ENCODE measurements around the gene RPL13.
A peak's percentile ranks its signal among the peaks of the same experiment; 100 is the strongest.

RPL13 gene

DNA sequence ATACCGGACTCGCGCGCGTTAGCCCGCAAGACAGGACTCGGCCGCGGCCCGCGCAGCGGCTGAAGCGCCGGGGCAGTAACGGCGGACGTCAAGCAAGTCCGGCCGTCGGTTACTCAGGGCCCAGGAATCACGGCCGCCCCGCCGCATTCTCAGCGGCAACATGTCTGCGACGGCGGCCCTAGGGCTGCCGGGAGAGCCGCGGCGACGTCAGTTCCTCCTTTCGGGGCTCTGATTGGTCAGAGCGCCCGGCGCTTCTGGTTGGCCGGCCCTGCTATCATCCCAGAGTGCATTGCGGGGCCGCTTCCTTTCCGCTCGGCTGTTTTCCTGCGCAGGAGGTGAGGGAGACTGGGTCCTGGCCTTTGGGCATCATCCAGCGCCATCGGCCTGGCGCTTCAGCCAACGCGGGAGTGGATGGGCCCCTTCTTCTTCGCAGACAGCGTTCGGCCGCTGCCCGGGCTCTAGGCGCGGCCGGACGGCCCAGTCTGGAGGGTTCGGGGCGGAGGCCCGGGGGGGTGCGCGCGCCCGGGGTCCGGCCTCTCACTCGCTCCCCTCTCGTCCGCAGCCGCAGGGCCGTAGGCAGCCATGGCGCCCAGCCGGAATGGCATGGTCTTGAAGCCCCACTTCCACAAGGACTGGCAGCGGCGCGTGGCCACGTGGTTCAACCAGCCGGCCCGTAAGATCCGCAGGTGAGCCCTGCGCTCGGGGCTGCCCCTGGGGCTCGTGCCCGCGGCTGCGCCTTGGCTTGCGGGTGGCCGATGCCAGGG is at the start of gene RPL13:
Gene RPL13, plus strand, starts transcription at position 305 of the 764 bp plus-strand sequence. Its CDS starts 278 bp downstream, at position 583.
- peak; percentile 71 for DNase-seq

DNA sequence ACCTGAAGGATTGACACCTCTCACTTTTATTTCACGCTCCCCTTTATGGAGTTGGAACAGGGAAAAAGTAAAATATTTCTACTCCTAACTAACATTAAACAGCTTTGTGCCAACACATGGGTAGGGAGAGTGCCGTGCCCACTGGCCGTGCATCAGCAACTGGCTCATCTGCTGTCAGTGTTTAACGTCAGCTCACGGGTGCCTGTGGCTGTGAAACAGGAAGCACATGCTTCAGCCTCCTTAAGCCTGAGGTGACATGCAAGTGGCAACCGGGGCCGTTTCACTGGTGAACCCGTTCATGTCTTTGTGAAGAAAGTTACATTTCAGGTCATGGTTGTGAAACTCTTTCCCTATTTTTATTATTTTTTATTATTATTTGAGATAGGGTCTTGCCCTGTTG is 49.1 kb upstream of the RPL13 start:
- no peak for DNase-seq

DNA sequence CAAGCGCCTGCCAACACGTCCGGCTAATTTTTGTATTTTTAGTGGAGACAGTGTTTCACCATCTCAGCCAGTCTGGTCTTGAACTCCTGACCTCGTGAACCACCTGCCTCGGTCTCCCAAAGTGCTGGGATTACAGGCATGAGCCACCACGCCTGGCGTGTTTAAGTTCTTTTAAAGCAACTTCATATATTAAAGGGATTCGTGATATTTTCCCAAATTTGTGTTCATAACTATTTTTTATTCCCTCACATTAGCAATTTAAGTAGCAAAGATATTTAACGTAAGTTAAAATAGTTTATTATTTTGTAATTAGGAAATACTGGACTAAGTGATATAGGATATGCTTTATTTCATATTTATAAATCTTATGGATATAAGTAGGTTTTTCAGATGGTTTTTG is 48.0 kb upstream of the RPL13 start:
- DNase-seq: no peak

DNA sequence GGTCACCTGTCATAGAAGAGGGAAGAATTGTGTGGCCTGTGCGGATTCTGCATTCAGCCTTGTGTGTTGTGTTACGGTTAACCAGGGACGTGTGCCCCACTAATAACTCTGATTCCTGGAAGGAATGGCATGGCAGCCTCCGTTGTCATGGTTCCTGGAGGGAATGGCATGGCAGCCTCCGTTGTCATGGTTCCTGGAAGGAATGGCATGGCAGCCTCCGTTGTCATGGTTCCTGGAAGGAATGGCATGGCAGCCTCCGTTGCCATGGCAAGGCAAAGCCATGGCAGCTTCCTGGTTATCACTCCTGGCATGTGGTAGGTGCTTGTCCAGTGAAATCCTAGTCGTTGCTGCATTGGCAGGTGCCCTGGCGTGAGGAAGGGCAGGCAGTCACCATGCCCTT is 43.4 kb upstream of the RPL13 start:
- no peak for DNase-seq

DNA sequence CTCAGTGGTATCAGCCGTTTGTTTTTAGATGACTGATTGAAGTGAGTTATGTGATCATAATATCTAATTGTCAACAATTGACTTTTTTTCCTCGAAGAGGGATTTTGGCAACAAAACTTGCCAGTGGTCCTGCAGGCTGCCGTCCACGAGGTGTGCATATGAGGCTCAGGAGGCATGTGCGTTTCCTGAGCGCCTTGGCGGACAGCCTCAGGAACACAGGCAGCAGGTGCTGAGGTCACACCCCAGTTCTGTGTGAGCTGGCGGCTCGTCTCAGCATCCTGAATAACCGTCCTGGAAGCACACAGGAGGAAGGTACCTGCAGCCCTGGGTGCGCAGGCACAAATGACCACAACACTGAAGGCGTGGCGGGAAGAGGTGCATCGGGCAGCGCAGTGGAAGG is 40.6 kb upstream of the RPL13 start:
- DNase-seq: no peak

DNA sequence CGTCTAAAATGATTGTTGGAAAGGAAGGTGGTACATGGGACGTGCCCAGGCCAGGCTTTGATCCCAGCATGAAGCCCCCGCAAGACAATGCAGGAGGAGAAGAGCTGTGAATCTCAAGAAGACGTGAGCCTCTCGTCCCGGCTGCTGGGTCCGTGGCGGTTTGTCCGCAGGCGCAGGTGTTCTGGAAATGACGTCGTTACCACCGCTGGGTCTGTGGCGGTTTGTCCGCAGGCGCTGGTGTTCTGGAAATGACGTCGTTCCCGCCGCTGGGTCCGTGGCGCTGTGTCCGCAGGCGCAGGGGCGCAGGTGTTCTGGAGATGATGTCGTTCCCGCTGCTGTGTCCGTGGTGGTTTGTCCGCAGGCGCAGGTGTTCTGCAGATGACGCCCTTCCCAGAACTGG is 38.2 kb upstream of the RPL13 start:
- DNase-seq: no peak

DNA sequence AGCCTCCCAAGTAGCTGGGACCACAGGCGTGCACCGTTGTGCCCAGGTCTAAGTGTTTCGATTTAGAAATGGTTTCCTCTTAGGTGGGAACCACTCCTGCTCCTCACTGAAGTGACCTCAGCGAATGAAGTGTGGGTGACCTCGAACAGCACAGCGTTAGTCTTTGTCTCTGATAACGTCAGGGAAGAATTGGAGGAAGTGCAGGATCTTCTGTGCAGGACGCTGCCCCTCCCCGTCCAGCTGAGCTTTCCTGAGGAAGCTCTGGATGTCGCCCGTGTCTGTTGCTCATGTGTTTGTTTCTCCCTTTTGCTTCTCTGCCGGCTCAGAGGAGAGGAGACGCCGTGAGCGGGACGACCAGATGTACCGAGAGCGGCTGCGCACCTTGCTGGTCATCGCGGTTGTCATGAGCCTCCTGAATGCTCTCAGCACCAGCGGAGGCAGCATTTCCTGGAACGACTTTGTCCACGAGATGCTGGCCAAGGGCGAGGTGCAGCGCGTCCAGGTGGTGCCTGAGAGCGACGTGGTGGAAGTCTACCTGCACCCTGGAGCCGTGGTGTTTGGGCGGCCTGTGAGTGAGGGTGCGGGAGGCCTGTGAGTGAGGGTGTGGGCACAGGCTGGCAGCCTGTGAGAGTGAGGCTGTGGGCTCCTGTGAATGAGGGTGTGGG is 36.7 kb upstream of the RPL13 start:
- no peak for DNase-seq

DNA sequence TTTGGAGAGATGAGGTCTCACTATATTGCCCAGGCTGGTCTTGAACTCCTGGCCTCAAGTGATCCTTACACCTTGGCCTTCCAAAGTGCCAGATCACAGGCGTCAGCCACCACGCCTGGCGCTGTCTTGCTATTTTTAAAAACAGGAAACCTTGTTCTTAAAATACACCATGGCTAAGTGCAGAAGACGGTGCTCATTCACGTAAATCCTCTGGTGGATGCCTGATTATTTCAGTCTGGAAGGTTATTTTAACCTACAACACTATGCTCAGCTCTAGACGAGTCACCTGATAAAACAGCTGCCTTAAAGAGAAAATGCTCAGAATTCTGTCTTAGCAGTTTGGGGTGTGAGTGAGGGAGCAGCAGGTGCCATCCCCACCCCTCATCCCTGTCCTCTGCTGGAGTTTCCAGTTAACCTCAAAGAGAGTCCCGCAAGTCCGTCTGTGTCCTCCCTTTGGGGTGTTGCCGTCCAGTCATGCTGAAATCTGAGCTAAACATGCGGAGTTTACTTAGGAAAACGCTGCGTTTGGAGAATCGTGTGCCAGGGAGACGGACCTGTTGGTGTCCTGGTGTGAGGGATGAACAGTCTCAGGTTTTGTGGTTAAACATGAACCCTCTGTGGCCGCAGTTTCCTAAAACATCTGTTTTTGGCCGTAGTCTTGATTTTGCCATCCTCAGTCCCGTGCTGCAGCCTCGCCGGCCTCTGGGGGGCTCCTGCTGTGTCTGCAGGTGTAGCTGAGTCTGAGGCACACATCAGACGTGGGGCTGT is 35.2 kb upstream of the RPL13 start:
- no peak for DNase-seq

DNA sequence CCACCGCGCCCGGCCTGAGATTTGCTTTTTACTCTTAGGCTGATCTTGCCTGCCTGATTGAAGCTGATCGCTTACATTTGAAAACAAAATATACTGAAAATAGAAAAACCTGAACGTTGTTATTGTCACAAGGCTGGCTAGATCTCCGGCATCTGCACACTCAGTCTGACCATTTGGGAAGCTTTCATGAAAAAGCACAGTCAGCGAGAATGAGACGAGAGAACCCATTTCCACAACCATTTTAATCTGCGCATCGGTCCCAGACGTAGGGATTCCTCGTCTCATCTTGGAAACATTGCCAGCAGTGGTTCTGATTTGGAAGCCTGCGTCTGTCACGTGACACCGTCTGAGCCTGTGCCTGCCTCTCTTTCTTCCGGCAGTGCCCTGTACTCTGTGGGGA is 31.4 kb upstream of the RPL13 start:
- DNase-seq: no peak

DNA sequence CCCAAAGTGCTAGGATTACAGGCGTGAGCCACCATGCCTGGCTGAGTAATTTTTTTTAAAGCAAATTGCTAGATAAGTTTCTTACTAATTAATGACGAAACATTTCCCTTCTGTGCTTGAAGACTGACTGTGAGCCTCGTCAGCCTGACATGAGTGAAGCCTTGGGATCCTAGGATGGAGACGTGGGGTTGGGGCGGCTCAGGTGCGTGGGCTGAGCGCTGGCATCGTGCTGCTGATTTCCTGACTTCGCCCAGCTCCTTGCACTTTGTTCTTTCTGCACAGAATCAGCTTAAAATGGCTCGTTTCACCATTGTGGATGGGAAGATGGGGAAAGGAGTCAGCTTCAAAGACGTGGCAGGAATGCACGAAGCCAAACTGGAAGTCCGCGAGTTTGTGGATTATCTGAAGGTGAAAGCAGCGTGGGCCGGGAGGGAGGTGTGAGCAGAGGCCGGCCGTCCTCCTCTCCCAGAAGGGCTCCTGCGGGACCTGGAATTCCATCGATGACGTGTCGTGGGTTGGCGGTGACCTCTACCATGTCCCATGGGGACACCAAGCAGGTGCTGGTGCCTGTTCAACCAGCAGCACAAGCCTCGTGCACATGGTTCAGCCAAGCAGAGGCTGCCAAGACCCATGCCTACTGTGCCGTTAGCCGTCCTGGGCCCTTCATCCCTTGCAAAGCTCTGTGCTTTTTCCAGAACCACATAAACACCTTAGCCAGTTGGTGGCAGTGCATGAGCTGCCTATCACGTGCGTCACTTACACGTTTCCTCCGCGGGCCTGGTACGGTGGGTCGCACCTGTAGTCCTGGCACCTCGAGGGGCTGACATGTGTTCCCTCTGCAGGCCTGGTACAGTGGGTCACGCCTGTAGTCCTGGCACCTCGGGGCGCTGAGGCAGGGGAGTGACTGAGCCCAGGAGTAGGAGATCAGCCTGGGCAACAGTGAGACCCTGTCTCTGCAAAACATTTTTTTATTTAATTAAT is 29.8 kb upstream of the RPL13 start:
- DNase-seq: no peak

DNA sequence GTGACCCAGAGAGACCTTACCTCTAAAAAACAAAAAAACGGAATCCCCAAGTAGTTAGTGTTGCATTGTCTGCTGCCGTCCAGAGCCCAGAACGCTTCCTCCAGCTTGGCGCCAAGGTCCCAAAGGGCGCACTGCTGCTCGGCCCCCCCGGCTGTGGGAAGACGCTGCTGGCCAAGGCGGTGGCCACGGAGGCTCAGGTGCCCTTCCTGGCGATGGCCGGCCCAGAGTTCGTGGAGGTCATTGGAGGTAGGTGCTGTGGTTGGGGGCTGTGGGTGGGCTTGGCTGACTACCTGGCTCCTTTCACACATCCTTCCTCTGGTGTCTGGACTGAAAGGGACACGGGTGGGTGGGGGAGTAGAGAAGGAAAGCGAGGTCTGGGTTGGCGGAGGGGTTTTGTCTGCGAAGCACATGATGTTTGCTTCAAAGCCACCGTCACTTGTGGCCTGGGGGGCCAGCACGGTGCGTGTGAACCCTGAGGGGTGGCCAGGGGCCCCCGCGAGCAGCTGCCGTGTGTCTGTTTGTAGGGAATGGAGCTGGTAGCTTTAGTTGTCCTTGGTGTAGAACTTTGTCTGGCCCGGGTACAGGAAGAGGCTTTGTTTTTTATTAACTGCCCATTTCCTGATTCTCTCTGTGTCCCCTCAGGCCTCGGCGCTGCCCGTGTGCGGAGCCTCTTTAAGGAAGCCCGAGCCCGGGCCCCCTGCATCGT is 28.5 kb upstream of the RPL13 start:
- DNase-seq: no peak

DNA sequence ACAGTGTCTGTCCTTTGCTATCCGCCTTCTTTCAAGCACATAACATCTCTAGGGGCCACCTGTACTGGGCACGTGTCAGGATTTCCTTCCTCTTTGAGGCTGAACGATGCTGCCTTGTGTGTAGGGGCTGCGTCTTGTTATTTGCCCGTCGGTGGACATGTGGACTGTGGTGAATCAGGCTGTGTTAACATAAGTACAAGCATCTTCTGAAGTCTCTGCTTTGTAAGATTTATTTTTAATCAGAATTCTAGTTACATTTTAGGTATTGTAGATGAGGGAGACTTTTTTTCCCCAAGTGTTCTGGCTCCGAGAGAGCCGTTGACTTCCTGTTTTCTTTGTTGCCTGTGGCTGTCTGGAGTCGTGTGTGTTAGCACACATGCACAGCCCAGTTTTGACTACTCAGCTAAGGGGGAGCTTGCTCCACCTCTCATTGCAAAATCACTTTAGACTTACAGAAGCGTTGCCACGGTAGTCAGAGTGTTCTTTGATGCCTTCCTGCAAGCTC is 26.2 kb upstream of the RPL13 start:
- no peak for DNase-seq

DNA sequence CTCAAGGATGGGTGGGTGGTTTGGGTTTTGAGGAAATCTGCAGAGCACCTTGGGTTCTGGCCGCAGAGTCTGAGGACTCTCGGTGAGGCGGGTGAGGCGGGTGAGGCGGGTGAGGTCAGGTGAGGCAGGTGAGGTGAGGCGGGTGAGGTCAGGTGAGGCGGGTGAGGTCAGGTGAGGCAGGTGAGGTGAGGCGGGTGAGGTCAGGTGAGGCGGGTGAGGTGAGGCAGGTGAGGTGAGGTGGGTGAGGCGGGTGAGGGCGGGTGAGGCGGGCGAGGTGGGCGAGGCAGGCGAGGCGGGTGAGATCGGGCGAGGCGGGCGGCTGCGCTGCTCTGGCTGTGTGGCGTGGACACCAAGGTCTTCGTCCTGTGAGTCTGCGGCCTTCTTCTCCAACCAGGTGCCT is 24.1 kb upstream of the RPL13 start:
- DNase-seq: no peak

DNA sequence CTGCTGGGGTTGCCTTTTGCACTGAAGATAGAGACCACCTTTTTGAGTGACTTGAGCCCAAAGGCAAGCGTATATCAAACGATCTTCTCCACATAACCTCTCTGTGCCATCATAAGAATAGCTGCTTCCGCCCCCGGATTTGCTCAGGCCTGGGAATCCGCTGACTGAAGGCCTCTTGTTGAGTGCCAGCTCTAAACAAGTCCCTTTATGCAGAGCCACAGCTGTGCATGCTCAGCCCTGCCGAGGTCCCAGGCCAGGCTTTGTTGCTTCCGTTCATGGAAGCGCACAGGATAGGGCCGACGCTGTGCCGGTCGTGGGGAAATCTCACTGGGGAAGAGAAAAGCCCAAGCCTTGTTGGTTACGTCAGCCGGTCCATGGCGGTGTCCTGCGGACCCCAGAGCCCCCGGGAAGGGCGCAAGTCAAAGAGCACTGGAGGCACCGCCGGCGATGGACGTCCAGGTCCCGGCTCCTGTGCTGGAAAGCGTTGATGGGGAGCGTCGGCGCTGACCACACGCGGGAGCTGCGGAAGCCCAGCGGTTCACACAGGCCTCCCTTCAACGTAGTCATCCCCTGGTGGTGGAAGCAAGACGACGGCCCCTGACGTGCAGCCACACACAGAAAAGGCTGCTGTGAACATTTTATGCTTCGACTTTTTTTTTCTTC is 23.5 kb upstream of the RPL13 start:
- DNase-seq: no peak

DNA sequence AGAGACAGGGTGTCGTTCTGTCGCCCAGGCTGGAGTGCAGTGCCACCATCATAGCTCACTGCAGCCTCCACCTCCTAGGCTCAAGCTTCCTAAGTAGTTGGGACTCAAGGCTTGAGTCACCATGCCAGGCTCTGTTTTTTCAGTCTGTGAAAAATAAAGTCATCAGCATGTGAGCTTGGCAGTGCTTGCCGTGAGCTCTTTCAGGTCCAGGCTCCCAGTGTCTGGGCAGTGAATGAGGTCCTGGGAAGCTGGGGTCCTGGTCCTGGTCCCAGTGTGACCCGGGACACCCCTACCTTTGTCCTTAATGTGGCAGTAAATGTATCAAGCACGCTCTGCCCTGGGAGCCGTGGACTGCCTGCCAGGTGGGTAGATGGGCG is 22.9 kb upstream of the RPL13 start:
- DNase-seq: no peak

DNA sequence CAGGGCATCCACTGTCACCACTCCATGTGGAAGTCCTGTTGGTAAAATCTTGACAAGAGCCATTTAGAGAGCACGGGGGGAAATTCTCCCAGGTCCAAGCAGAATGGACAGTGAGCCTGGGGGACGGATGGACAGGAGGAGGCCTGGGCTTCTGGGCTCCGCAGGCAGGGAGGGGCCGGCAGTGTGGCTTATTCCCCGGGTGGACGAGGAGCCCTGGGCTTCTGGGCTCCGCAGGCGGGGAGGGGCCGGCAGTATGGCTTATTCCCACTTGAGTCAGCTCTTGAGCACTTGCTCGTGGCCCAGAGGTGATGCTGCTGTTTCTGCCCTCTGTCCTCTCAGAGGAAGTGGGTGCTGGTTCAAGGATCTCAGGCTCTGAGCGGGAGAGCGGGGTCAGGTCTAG is 22.2 kb upstream of the RPL13 start:
- DNase-seq: no peak

DNA sequence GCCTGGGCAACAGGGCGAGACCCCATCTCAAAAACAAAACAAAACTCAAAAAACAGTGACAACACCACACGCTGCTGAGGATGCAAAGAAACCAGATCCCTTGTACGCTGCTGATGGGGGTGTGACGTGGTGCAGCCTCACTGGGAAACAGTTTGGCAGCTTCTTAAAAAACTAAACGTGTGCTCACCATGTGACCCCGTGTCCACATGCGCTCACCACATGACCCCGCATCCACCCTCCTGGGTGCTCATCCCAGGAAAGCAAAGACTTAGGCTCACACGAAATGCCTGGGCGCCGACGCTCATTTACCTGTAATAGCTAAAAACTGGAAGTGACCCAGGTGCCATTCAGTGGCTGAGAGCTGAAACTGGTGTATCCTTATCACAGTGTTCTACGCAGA is 19.9 kb upstream of the RPL13 start:
- DNase-seq: no peak

DNA sequence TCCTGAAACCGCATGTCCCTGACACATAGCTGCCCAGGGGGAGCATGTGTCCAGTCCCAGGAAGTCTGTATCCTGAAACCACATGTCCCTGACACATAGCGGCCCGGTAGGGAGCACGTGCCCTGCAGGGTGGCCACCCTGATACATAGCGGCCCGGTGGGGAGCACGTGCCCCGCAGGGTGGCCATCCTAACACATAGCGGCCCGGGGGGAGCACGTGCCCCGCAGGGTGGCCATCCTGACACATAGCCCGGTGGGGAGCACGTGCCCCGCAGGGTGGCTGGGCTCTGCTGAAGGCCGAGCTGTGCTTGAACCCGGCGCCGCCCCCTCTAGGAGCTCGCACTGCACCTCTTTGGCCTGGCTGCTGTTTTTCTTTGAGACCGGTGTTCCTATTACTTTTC is 18.7 kb upstream of the RPL13 start:
- no peak for DNase-seq

DNA sequence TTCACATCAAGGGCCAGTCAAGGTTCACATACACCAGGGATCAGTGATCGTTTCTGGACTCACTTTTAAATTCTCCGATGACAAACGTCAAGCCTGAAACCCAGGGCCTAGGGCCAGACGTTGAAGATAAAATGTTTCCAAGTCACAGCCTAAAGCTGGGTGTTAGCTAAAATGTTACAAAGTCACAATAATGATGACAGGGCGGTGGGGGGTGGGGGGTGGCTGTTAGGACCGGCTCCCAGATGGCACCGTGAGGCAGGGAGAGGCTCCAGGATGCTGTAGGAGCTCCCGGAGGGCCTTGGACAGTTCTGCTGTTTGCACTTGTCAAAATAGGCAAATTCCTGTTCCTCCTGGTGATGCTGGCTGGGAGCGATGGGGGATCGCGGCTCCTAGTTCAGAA is 16.4 kb upstream of the RPL13 start:
- no peak for DNase-seq

DNA sequence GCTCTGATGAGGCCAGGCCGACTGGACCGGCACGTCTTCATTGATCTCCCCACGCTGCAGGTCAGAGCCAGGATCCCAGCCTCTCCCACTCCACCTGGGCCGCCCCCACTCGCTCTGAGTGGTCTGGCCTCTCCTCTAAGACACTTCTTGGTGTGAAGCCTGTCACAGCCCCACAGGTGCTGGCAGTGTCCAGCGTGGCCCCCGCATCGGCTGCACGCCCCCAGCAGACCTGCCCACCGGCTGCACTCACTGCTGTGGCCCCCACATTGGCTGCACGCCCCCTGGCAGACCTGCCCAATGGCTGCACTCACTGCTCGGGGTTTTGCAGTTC is 15.8 kb upstream of the RPL13 start:
- DNase-seq: no peak

DNA sequence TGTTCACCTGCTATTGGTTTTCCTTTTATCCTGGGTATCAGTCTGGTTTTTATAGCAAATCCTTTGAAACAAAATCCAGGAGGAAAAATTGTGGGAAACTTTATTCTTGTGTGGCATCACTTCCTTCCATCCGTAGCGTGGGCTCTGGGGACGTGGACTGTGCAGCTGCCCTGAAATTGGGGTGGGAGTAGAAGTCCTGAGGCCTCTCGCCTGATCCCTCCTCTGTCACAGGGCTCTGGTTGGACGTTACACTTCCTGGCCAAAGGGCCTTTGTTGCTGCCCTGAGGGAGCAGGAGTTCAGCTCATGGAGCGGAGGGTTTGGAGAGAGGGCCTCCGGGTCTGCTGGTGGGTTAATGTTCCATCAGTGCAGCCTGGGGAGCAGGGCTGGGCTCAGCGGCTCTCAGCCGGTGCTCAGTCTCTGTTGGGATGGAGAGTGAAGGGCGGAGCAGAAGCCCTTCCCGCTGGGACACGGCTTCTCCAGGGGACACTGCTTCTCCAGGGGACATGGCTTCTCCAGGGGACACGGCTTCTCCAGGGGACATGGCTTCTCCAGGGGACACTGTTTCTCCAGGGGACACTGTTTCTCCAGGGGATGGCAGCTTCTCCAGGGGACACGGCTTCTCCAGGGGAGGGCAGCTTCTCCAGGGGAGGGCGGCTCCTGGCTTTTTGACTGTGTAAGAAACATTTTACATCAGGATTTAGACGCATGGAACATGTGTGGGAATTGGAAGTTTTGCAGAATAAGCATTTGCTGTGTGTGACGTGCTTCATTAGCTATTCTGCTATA is 15.2 kb upstream of the RPL13 start:
- DNase-seq: no peak
